Muscle layer of duodenum (tissue), 2 donors: Measurements from ENCODE around the gene ZFAND3.
"Not testable (repeated sequence)": the region's sequence is repeated elsewhere in the genome, so short reads cannot be mapped to it uniquely, and the experiment has no call there.

ENCODE experiments used
- H3K27ac ChIP-seq: one replicate; pipeline ENCODE4 v1.7.0; 2013; ENCODE audit warnings: mild to moderate bottlenecking, low read length
- H3K27me3 ChIP-seq: one replicate; pipeline ENCODE4 v1.7.0; 2013; ENCODE audit warnings: low read depth, mild to moderate bottlenecking, control low read depth, low read length
- H3K36me3 ChIP-seq, 2 donors: one replicate each; pipeline ENCODE4 v1.7.0; 2013; ENCODE audit warnings: low read length in 2 of 2, control low read depth in 1 of 2, mild to moderate bottlenecking in 1 of 2; ENCODE audit not compliant: insufficient read depth in 2 of 2, control insufficient read depth in 1 of 2
- H3K4me1 ChIP-seq, 2 donors: one replicate each; pipeline ENCODE4 v1.7.0; 2013; ENCODE audit warnings: low read length in 2 of 2, mild to moderate bottlenecking in 2 of 2, control low read depth in 1 of 2, moderate library complexity in 1 of 2; ENCODE audit not compliant: insufficient read depth in 2 of 2, control insufficient read depth in 1 of 2
- H3K4me3 ChIP-seq, 2 donors: one replicate each; pipeline ENCODE4 v1.7.0; 2013; ENCODE audit warnings: low read length in 2 of 2, low read depth in 1 of 2, mild to moderate bottlenecking in 1 of 2
- H3K9me3 ChIP-seq, 2 donors: one replicate each; pipeline ENCODE4 v1.7.0; 2013; ENCODE audit warnings: low read length in 2 of 2, control low read depth in 1 of 2, mild to moderate bottlenecking in 1 of 2; ENCODE audit not compliant: control insufficient read depth in 1 of 2
- donor health status: healthy.

The ZFAND3 gene

DNA sequence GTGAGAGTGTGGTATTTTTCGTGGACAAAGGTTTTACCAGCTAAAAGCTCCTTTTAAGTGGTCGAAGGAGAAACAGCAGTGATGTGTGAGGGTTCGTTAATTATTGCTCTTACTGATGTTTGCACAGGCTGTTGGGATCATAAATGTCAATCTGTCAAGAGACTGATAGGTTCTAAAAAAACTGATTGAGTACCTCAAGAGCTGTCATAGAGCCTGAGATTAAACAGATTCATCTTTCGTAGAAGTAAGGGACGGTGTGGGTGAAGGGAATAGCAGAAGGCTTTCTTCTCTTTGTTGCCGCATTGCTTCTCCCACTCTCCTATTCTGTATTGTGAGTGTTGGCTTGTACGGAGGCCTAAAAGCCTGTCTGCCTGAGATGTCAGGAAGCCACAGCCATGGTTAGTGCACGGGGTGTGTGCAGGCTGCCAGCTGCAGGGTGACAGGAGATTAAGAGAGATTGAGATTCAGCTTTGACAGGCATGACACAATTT is 291.0 kb downstream of the ZFAND3 start:
- Histone ChIP-seq H3K4me1 (no peaks in the 10 kb centered on the region), H3K36me3 (peaks cover 3 to 9% of the 10 kb centered on the region in 2 donors), H3K27me3 (no peaks in the 10 kb centered on the region), H3K4me3 (no peak overlapping the region), H3K27ac (no peak overlapping the region), H3K9me3 (no peaks in the 10 kb centered on the region)

DNA sequence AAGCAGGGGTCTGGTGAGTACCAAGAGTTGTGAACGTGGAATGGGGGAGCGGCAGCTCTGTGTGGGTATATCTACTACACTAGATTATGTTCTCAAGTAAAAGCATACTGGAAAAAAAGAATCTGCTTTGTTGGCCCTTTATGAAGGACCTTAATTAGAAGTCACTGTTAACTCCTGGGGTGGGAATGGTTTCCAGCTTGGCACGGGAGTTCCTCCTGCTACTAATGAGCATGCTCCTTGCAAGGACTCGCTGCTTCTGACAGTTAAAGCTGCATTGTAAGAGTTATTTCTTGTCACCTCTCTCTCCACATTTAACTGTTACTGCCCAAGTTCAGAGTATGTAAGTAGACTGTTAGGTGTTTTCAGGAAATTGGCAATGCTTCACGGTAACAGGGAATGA is 292.7 kb downstream of the ZFAND3 start:
- Histone ChIP-seq H3K36me3 (peaks cover 7% of the 10 kb centered on the region in 2 donors), H3K27ac (no peak overlapping the region), H3K9me3 (no peaks in the 10 kb centered on the region), H3K27me3 (no peaks in the 10 kb centered on the region), H3K4me3 (no peak overlapping the region), H3K4me1 (no peaks in the 10 kb centered on the region)

DNA sequence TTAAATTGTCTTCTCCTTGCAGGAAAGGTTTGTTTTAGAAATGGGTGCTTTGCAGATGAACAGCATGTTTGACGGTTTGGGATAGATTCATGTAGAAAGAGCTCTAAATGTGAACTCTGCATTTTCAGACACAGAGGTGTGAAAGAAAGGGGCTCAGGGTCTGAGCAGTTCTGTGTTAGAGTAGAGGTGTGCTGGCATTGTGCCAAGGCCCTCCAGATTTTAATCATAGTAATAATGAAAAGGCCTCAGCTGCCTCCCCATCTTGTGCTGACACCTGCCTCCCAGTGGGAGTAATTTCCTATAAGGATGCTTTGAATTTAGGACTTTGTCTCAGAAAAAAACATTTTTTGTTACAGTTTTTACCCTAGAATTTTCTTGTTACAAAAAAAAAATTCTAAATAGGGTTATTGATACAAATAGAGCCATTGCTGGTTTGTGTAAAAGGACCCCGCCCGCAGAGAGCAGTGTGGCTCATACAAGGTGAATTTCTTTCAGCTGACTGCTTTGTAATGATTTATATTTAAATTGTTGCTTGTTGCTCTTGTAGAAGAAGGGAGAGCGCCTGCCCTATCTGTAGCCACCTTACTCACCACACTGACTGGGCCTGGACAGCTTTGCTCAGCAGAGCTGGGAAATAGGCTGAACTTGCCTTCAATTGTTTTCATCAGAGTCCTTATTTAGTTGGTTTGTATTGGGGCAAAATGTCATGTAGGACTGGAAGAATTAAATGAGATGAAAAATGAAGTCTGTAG is 294.5 kb downstream of the ZFAND3 start:
- H3K27ac ChIP-seq, result no peak overlapping the region
- no peak overlapping the region for H3K4me3 ChIP-seq
- H3K4me1 ChIP-seq, result no peaks in the 10 kb centered on the region
- H3K9me3 ChIP-seq, result no peaks in the 10 kb centered on the region
- peaks cover 10 to 12% of the 10 kb centered on the region in 2 donors for H3K36me3 ChIP-seq
- no peaks in the 10 kb centered on the region for H3K27me3 ChIP-seq

DNA sequence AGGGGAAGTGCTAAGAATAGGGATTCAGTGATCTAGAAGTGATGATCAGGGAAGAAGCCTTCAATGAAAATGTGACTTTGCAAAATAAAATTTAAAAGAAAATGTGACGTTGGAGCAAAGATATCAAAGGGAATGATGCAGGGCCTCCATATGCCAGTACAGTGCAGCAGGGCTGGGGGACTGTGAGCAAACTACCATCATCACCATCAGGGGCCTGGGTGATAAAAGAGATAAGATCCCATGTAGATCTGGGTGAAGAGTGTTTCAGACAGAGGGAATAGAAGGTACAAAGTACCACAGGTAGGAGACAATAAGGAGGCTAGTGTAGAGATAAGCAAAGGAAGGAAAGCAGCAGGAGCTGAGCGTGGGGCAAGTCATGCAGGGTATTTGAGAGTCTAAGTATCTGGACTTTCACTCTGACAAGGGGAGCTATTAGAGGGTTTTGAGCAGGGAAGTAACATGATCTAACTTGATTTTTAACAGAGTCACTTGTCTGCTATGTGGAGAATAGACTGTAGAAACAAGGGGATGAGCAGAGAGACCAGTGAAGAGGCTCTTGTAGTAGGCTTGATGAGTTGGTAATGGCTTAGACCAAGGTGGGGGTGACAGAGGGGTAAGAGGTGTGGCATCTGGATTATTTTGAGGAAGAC is 295.6 kb downstream of the ZFAND3 start:
- H3K4me1 ChIP-seq, result peaks cover 0 to 7% of the 10 kb centered on the region in 2 donors
- H3K9me3 ChIP-seq, result no peaks in the 10 kb centered on the region
- no peak overlapping the region for H3K4me3 ChIP-seq
- no peaks in the 10 kb centered on the region for H3K27me3 ChIP-seq
- no peak overlapping the region for H3K27ac ChIP-seq
- H3K36me3 ChIP-seq, result peaks cover 12 to 14% of the 10 kb centered on the region in 2 donors

DNA sequence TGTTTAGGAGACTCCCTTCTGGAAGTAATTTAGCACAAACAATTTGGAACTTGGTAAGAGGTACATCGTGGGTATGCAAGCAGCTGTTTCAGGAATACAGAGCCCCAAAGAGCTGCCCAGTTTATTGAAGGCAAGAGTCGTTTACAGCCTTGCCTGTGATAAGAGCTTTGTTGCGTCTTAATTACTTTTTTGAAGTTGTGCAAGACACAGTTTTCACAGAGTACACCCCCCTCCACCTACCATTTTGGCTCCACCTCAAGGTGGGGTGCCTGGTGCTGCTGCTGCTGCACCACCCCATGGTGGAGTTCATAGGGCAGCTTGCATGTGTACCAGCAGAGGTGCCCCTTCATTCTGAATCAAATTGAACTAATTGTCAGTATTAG is 296.1 kb downstream of the ZFAND3 start:
- Histone ChIP-seq H3K4me3 (no peak overlapping the region), H3K9me3 (no peaks in the 10 kb centered on the region), H3K4me1 (peaks cover 0 to 7% of the 10 kb centered on the region in 2 donors), H3K36me3 (peaks cover 12 to 14% of the 10 kb centered on the region in 2 donors), H3K27me3 (no peaks in the 10 kb centered on the region), H3K27ac (no peak overlapping the region)

DNA sequence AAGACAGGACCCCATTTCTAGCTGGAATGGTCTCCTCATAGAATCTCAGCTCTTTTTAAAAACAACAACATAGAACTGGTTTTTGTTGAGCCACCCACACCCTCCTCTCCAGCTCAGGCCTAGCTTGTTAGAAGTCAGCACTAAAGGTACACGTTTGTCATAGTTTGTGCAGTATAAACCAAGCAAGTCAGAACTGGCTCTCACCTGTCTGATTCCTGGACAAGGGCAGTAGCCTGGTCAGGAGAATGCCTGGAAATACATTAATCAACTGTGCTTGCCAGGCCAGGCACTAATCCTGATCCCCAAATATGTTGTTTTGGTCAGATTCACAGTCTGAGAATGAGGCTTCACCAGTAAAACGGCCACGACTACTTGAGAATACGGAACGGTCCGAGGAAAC is 296.7 kb downstream of the ZFAND3 start:
- H3K27ac ChIP-seq, result no peak overlapping the region
- H3K27me3 ChIP-seq, result no peaks in the 10 kb centered on the region
- H3K36me3 ChIP-seq, result peaks cover 12 to 16% of the 10 kb centered on the region in 2 donors
- peaks cover 0 to 7% of the 10 kb centered on the region in 2 donors for H3K4me1 ChIP-seq
- no peaks in the 10 kb centered on the region for H3K9me3 ChIP-seq
- H3K4me3 ChIP-seq, result no peak overlapping the region

DNA sequence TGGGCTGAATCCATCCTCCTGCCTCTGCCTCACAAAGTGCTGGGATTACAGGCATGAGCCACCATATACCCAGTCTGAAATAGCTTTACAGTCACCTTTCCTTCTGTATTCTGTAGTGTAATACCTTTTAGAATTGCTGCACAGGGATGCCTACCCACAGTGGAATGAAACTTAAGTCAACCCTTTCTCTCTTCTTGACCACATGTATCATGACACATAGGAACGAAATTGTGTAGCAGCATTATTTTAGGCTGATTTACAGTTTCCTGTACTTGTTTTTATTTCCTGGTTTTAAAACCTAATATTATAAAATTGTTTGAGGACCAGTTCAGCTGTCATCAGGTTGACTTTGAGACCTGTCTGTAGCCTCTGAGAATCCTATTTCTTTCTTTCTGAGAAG is 297.8 kb downstream of the ZFAND3 start:
- Histone ChIP-seq H3K4me3 (no peak overlapping the region), H3K27me3 (no peaks in the 10 kb centered on the region), H3K36me3 (peaks cover 14 to 17% of the 10 kb centered on the region in 2 donors), H3K27ac (no peak overlapping the region), H3K9me3 (no peaks in the 10 kb centered on the region), H3K4me1 (peaks cover 0 to 7% of the 10 kb centered on the region in 2 donors)

DNA sequence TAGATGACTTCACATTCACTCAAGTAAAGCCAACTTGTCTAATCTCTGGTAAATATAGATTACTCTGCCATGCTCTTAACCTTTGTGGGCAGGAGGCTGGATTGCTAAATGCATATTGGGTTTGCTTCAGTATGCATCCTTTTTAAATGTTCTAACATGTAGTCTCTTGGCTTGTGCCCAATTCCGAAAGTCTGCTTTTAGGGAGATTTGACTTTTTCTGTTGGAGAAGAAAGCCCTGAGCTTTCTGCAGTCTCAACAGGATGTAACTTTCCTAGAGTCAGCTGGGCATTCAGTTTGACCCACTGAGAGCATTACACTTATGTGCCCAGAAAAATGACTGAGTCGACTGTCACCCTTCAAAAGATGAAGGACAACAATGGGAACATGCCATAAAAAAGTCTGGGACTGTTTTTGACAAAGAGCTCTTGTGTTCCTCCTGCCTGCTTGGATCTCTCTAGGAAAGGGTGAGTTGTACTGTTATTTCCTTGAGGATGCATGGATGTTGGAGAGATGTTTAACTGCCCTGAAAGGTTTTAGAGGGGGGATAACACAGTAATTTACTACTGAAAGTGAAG is 299.4 kb downstream of the ZFAND3 start:
- Histone ChIP-seq H3K36me3 (peaks cover 14 to 21% of the 10 kb centered on the region in 2 donors), H3K4me3 (no peak overlapping the region), H3K27ac (no peak overlapping the region), H3K4me1 (peaks cover 0 to 13% of the 10 kb centered on the region in 2 donors), H3K9me3 (no peaks in the 10 kb centered on the region), H3K27me3 (no peaks in the 10 kb centered on the region)

DNA sequence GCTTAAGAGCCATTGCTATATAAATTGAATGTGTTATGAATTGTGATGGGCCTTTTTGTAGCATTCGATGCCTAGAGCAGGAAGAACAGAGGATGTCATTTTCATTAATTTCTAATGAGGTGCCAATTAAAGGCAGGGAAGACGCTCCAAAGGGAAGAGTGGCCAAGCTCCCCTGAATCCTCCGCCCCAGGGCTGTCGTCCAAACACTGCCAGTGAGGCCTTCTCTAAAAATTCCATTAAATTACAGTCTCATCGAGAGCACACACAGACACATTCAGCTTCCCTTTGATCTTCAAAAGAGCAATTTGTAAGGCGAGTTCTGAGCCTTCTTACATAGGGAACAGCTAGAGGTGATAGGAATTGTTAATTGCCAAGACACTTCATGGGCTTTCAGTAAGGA is 300.0 kb downstream of the ZFAND3 start:
- Histone ChIP-seq H3K4me3 (no peak overlapping the region), H3K4me1 (peaks cover 0 to 13% of the 10 kb centered on the region in 2 donors), H3K27ac (no peak overlapping the region), H3K27me3 (no peaks in the 10 kb centered on the region), H3K36me3 (peaks cover 14 to 21% of the 10 kb centered on the region in 2 donors), H3K9me3 (no peaks in the 10 kb centered on the region)

DNA sequence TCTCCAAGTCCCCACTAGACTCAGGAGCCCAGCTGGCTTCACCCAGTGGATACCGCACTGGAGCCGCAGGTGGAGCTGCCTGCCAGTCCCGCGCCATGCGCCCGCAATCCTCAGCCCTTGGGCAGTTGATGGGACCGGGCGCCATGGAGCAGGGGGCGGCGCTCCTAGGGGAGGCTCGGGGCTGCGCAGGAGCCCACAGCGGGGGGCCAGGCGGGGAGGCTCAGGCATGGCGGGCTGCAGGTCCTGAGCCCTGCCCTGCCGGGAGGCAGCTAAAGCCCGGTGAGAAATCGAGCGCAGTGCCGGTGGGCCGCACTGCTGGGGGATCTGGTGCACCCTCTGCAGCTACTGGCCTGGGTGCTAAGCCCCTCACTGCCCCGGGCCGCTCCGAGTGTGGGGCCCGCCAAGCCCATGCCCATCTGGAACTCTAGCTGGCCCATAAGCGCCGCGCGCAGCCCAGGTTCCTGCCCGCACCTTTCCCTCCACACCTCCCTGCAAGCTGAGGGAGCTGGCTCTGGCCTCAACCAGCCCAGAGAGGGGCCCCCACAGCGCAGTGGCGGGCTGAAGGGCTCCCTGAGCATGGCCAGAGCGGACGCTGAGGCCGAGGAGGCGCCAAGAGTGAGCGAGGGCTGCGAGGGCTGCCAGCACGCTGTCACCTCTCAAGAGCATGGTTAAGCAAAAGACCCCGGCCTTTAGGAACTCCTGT is 304.8 kb downstream of the ZFAND3 start:
- not testable (repeated sequence) for H3K27ac ChIP-seq

DNA sequence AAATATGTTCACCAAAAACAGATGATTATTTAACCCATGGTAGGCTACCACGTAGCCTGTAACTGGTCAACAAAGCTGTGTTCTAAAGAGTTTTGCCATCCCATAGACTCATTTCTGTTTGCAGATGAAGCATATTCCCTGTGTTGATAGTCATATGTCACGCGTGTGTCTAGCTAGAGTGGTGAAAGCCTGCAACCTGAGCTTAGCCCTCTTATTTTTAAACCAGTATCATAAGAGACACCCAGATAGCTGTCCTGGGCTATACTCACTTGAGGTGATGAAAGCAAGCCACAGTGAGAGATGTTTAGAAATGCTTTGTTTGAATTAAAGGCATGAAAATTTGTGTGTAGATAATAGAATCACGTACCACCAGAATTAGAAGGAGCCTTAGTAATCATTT is 307.8 kb downstream of the ZFAND3 start:
- H3K4me3 ChIP-seq, result no peak overlapping the region
- peaks cover 0 to 9% of the 10 kb centered on the region in 2 donors for H3K4me1 ChIP-seq
- no peak overlapping the region for H3K27ac ChIP-seq
- peaks cover 4 to 8% of the 10 kb centered on the region in 2 donors for H3K36me3 ChIP-seq
- no peaks in the 10 kb centered on the region for H3K27me3 ChIP-seq
- no peaks in the 10 kb centered on the region for H3K9me3 ChIP-seq

More for the DNA sequence above, 304.8 kb downstream of the ZFAND3 start:
- H3K9me3 ChIP-seq, H3K27me3 ChIP-seq, H3K4me3 ChIP-seq: not testable (repeated sequence)
- H3K4me1 ChIP-seq, result peaks cover 0 to 13% of the 10 kb centered on the region in 2 donors
- peaks cover 10% of the 10 kb centered on the region in 2 donors for H3K36me3 ChIP-seq
